Prostate gland (tissue), 2 donors: ENCODE results near the gene TSHZ2.

Source experiments
- CTCF ChIP-seq, 4 experiments: fragments of 200-600 bp in 2 of 4; fragments of 450-650 bp in 2 of 4; sonication (generic) in 2 of 4; IDR thresholded peaks; 1 replicate in 3 of 4; 2 replicates in 1 of 4; pipeline ENCODE4 v1.5.1; 2016 to 2019; ENCODE audit warnings: antibody characterized with exemption in 4 of 4, mild to moderate bottlenecking in 2 of 4, moderate library complexity in 2 of 4
- POLR2A ChIP-seq: fragments of 450-650 bp; IDR thresholded peaks from one replicate; pipeline ENCODE4 v1.6.1; 2016; ENCODE audit warnings: antibody characterized with exemption, mild to moderate bottlenecking

DNA sequence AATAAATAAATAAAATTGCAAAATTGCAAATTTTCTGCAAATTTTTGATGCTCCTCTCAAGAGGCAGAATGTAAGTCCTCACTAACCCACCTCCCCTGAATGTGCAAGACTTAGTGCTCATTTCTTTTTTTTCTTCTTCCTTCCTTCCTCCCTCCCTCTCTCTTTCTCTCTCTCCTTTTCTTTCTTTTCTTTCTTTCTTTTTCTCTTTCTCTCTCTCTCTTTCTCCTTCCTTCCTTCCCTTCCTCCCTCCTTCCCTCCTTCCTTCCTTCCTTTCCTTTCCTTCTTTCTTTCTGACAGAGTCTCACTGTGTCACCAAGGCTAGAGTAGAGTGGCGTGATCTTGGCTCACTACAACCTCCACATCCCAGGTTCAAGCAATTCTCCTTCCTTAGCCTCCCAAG is 561.3 kb downstream of the TSHZ2 start:
- TF ChIP-seq CTCF (IDR thresholded peaks at IDR 0.05) (no peak), POLR2A (no peak)
